Dendritic cell treated with granulocyte-macrophage colony-stimulating factor and Interleukin-4, amounts not matched to agents 40 ng/mL and 50 ng/mL, for 4 days (primary cell): ENCODE data around the gene PCCB.

Source experiments
- H3K27ac Mint-ChIP-seq: one replicate; pipeline ENCODE4 v1.8.0; 2022; ENCODE audit warnings: mild to moderate bottlenecking, mixed read lengths
- H3K27me3 Mint-ChIP-seq: one replicate; pipeline ENCODE4 v1.8.0; 2022; ENCODE audit warnings: mild to moderate bottlenecking, mixed read lengths
- H3K36me3 Mint-ChIP-seq: one replicate; pipeline ENCODE4 v1.8.0; 2022; ENCODE audit warnings: low read depth, mixed read lengths
- H3K4me1 Mint-ChIP-seq: one replicate; pipeline ENCODE4 v1.8.0; 2022; ENCODE audit warnings: low read depth, mixed read lengths
- H3K4me3 Mint-ChIP-seq: one replicate; pipeline ENCODE4 v1.8.0; 2022; ENCODE audit warnings: mild to moderate bottlenecking, moderate library complexity, mixed read lengths
- H3K9me3 Mint-ChIP-seq: one replicate; pipeline ENCODE4 v1.8.0; 2022; ENCODE audit warnings: mixed read lengths
- intact Hi-C: fragments of 100-400 bp; cut with micrococcal nuclease; formaldehyde crosslinking; loops from one replicate; pipeline ENCODE4 v1.15.0; 2022

The PCCB gene

DNA sequence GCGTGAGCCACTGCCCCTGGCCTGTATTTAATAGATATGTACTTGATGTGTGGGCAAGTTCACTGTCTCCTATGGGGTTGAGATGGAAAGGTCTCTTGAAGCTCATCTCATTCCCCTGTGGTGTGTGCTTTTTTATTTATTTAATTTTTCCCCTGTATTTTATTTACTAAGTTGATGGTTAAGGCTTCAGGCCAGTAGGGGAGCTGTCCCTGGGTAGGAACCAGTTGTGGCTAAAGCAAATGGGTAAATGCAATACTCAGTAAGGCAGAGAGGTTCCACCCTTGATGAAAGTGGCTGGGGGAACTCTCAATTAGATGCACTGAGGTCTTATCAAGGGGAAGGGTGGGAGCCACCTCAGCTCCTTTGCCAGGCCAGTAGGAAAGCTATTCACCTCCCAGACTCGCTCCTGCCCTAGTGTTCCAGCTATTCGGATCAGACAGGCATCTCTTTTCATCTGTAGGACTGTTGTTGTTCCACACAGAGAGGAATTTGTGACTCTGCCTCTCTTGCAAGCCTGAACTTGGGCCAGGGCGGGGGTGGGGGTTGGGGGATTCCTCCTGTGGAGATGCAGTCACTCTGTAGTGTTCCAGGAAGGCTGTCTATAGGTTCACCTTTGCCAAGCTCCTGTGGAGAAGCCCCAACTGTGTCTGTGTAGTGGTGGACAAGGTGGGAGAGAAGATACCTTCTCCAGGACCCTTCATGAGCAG, 26.1 kb downstream of the PCCB start:
- Mint-ChIP-seq H3K27ac (no peak overlapping the region), H3K4me3 (no peak overlapping the region), H3K4me1 (peaks cover 17% of the 10 kb centered on the region), H3K27me3 (no peaks in the 10 kb centered on the region), H3K36me3 (peaks cover 81% of the 10 kb centered on the region), H3K9me3 (peaks cover 20% of the 10 kb centered on the region)
- intact Hi-C loops: no loop called here

DNA sequence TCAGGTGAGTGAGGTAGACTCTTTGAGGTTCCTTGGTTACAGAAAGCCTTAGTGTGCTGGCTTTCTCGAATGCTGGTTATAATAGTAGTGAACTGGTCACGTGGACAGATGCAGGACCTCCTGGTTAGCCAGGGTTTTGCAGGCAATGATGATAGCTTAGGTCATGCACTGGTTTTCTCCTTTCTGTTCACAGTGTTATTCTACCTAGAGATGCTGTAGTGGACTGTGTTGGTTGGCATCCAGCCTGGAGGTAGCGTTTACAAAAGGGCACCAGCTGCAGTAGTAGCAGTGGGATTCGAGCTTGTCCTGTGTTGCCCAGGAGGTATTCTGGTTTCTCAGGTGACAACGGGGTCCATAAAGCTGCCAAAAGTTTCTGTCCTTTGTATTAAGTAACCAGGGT, 27.0 kb downstream of the PCCB start:
- H3K4me3 Mint-ChIP-seq: no peak overlapping the region
- H3K36me3 Mint-ChIP-seq: peaks cover 84% of the 10 kb centered on the region
- intact Hi-C loops: no loop called here
- H3K9me3 Mint-ChIP-seq: peaks cover 24% of the 10 kb centered on the region
- peaks cover 20% of the 10 kb centered on the region for H3K4me1 Mint-ChIP-seq
- no peak overlapping the region for H3K27ac Mint-ChIP-seq
- H3K27me3 Mint-ChIP-seq: no peaks in the 10 kb centered on the region

- H3K4me1 Mint-ChIP-seq: peaks cover 16% of the 10 kb centered on the region
- H3K36me3 Mint-ChIP-seq: peaks cover 81% of the 10 kb centered on the region
- H3K9me3 Mint-ChIP-seq: peaks cover 24% of the 10 kb centered on the region
- no peak overlapping the region for H3K4me3 Mint-ChIP-seq
- H3K27me3 Mint-ChIP-seq: no peaks in the 10 kb centered on the region
- intact Hi-C loops: no loop called here
- peak overlapping the region; percentile 17 for H3K27ac Mint-ChIP-seq
Observed at GRCh38 chr3:136277634-136278033, 27.5 kb downstream of the PCCB start.

GRCh38 chr3:136279092-136279491, 29.0 kb downstream of the PCCB start:
- Mint-ChIP-seq H3K4me1 (peaks cover 16% of the 10 kb centered on the region), H3K4me3 (no peak overlapping the region), H3K36me3 (peaks cover 77% of the 10 kb centered on the region), H3K27me3 (no peaks in the 10 kb centered on the region), H3K9me3 (peaks cover 24% of the 10 kb centered on the region), H3K27ac (no peak overlapping the region)
- intact Hi-C loops: no loop called here

DNA sequence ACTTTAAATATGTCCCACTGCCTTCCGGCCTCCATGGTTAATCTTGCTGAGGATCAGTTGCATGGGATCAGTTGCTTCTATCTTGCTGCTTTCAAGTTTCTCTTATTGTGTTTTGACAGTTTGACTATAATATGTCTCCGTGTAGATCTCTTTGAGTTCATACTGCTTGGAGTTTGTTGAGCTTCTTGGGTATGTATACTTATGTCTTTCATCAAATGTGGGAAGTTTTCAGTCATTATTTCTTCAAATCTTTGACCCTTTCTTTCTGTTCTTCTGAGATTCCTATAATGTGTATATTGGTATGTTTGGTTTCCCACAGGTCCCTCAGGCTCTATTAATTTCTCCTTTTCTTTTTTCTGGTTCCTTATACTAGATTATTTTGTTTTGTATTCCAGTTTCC, 30.8 kb downstream of the PCCB start:
- Mint-ChIP-seq H3K4me3 (no peak overlapping the region), H3K36me3 (peaks cover 79% of the 10 kb centered on the region), H3K27ac (peak overlapping the region; percentile 13), H3K9me3 (peaks cover 24% of the 10 kb centered on the region), H3K27me3 (no peaks in the 10 kb centered on the region), H3K4me1 (peaks cover 16% of the 10 kb centered on the region)
- intact Hi-C loops: no loop called here

- intact Hi-C loops: no loop called here
- Mint-ChIP-seq H3K9me3 (peaks cover 24% of the 10 kb centered on the region), H3K4me3 (no peak overlapping the region), H3K27ac (no peak overlapping the region), H3K4me1 (peaks cover 16% of the 10 kb centered on the region), H3K36me3 (peaks cover 82% of the 10 kb centered on the region), H3K27me3 (no peaks in the 10 kb centered on the region)
Observed at GRCh38 chr3:136281966-136282520, 31.9 kb downstream of the PCCB start.

GRCh38 chr3:136283627-136284026, 33.5 kb downstream of the PCCB start:
- H3K27ac Mint-ChIP-seq: no peak overlapping the region
- H3K4me3 Mint-ChIP-seq: no peak overlapping the region
- peaks cover 17% of the 10 kb centered on the region for H3K9me3 Mint-ChIP-seq
- H3K27me3 Mint-ChIP-seq: no peaks in the 10 kb centered on the region
- intact Hi-C loops: no loop called here
- H3K4me1 Mint-ChIP-seq: peaks cover 9% of the 10 kb centered on the region
- peaks cover 72% of the 10 kb centered on the region for H3K36me3 Mint-ChIP-seq

GRCh38 chr3:136291302-136291701, 41.2 kb downstream of the PCCB start:
- intact Hi-C loops: no loop called here
- peaks cover 60% of the 10 kb centered on the region for H3K36me3 Mint-ChIP-seq
- peaks cover 9% of the 10 kb centered on the region for H3K4me1 Mint-ChIP-seq
- no peak overlapping the region for H3K4me3 Mint-ChIP-seq
- H3K27me3 Mint-ChIP-seq: no peaks in the 10 kb centered on the region
- peak overlapping the region; percentile 40 for H3K27ac Mint-ChIP-seq
- H3K9me3 Mint-ChIP-seq: no peaks in the 10 kb centered on the region

- Mint-ChIP-seq H3K27me3 (no peaks in the 10 kb centered on the region), H3K4me1 (peaks cover 9% of the 10 kb centered on the region), H3K36me3 (peaks cover 56% of the 10 kb centered on the region), H3K4me3 (no peak overlapping the region), H3K27ac (no peak overlapping the region), H3K9me3 (no peaks in the 10 kb centered on the region)
- intact Hi-C loops: no loop called here
Observed at GRCh38 chr3:136292500-136292899, 42.4 kb downstream of the PCCB start.

DNA sequence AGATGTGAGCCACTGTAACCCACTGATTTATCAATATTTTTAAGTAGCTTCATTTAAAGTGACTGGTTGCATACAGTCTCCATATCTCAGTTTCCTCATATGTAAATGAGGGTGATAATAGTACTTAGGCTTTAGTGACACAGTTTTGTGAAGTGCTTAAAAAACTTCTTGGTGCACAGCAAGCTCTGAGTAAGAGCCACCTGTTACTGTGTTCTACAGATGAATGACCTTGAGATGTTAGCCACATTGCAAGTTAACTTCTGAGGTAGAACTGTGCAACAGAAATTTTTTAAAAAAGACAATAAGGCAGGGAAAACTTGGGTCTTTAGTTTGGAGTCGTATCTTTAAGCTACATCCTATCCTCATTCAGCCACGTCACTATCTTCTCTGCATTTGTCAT, 43.1 kb downstream of the PCCB start:
- Mint-ChIP-seq H3K4me3 (no peak overlapping the region), H3K4me1 (peaks cover 9% of the 10 kb centered on the region), H3K9me3 (no peaks in the 10 kb centered on the region), H3K27ac (no peak overlapping the region), H3K27me3 (no peaks in the 10 kb centered on the region), H3K36me3 (peaks cover 63% of the 10 kb centered on the region)
- intact Hi-C loops: no loop called here

- H3K27ac Mint-ChIP-seq: no peak overlapping the region
- peaks cover 9% of the 10 kb centered on the region for H3K4me1 Mint-ChIP-seq
- H3K4me3 Mint-ChIP-seq: no peak overlapping the region
- intact Hi-C loops: no loop called here
- no peaks in the 10 kb centered on the region for H3K27me3 Mint-ChIP-seq
- H3K9me3 Mint-ChIP-seq: no peaks in the 10 kb centered on the region
- H3K36me3 Mint-ChIP-seq: peaks cover 71% of the 10 kb centered on the region
Observed at GRCh38 chr3:136294176-136294575, 44.0 kb downstream of the PCCB start.

- H3K36me3 Mint-ChIP-seq: peaks cover 75% of the 10 kb centered on the region
Observed at GRCh38 chr3:136296960-136297359, 46.8 kb downstream of the PCCB start.

DNA sequence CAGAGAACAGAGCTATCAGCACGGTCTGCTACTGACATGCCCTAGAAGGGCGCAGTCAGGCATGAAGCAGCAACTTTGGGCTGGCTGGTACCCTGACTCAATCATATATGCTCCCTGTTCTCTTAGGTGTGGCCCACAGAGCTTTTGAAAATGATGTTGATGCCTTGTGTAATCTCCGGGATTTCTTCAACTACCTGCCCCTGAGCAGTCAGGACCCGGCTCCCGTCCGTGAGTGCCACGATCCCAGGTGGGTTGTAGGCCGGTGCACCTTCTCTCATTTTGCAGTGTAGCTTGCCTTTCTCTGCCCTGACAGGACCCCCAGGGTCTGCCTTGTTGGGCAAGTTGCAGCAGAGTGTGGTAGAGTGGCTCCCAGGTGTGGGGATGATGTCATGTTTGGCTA, 47.7 kb downstream of the PCCB start:
- peaks cover 75% of the 10 kb centered on the region for H3K36me3 Mint-ChIP-seq
- intact Hi-C loops: no loop called here
- H3K27me3 Mint-ChIP-seq: no peaks in the 10 kb centered on the region
- H3K27ac Mint-ChIP-seq: no peak overlapping the region
- no peak overlapping the region for H3K4me3 Mint-ChIP-seq
- H3K4me1 Mint-ChIP-seq: no peaks in the 10 kb centered on the region
- H3K9me3 Mint-ChIP-seq: no peaks in the 10 kb centered on the region

More at GRCh38 chr3:136296960-136297359, 46.8 kb downstream of the PCCB start:
- H3K27me3 Mint-ChIP-seq: no peaks in the 10 kb centered on the region
- no peaks in the 10 kb centered on the region for H3K9me3 Mint-ChIP-seq
- intact Hi-C loops: no loop called here
- no peaks in the 10 kb centered on the region for H3K4me1 Mint-ChIP-seq
- no peak overlapping the region for H3K4me3 Mint-ChIP-seq
- no peak overlapping the region for H3K27ac Mint-ChIP-seq

DNA sequence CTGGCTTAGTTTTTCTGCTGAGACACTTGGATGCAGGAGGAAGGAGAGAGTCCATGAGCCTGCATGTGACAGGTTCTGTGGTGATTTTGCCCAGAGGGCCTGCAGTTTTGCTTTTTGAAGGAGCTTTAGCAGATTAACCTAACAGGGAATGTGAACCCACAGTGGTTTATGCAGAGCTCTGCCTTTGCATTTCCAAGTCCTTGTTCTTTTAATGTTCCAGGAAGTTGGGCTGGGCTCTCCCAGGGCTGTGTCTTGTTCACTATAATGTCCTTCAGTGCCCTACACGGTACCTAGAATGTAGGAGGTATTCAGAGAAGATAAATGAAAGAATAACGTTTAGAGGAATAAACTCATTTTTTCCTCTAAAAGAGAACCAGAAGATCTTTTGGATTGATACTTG, 50.3 kb downstream of the PCCB start:
- no peak overlapping the region for H3K27ac Mint-ChIP-seq
- H3K4me1 Mint-ChIP-seq: no peaks in the 10 kb centered on the region
- H3K36me3 Mint-ChIP-seq: peaks cover 69% of the 10 kb centered on the region
- no peaks in the 10 kb centered on the region for H3K9me3 Mint-ChIP-seq
- H3K4me3 Mint-ChIP-seq: no peak overlapping the region
- intact Hi-C loops: no loop called here
- no peaks in the 10 kb centered on the region for H3K27me3 Mint-ChIP-seq

GRCh38 chr3:136305879-136306278, 55.7 kb downstream of the PCCB start:
- Mint-ChIP-seq H3K27me3 (no peaks in the 10 kb centered on the region), H3K4me3 (no peak overlapping the region), H3K4me1 (no peaks in the 10 kb centered on the region), H3K27ac (no peak overlapping the region), H3K36me3 (peaks cover 52% of the 10 kb centered on the region), H3K9me3 (peaks cover 9% of the 10 kb centered on the region)
- intact Hi-C loops: no loop called here
